NCI-H2196 (cell line): ENCODE results near the gene HOXB4.

Source experiments
- DNase-seq: peaks from one replicate; lab custom pipeline; 2025; ENCODE audit not compliant: unreplicated experiment; lab: John Stamatoyannopoulos, UW

The HOXB4 gene

DNA sequence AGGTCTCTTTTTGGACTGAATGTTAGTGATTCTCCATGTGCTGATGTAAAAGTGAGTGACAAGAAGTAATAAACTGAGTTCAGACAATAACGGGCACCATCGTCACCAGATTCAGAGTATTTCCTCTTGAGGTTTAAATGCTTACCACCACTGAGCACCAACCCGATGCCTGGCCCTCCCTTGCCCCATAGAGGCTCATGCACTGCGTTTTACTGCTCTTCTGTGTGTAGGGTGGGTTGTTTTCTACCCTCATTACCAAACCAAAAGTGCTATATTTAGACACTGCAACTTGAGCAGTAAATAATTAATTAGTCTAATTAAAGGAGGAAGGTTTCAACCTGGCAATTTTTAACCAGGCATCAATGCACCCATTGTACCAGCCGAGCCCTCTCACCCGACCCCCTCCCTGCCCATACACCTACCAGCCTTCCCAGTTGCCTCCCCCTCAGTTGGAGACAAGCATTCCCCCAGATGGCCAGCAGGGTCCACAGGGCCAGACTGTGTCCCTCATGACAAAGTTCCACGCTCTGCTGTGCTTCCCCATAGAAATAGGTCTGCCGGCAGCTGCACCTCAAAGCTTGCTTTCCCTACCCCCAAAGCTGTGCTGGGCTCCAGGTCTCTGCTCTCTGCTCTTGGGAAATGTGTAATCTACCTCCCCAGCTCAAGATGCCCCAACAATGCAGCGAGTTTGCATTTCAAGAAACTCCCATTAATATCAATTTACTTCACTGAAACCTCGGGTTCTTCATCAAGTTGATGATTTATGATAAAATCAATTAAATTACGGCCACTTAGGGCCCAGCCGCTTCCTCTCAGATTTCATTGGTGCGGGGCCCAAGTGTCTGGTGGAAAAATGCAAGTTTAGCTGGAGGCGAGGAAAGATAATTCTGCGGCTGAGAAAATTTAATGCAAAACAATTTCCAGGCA lies 16.0 kb downstream of the HOXB4 start:
- DNase-seq, result no peak

DNA sequence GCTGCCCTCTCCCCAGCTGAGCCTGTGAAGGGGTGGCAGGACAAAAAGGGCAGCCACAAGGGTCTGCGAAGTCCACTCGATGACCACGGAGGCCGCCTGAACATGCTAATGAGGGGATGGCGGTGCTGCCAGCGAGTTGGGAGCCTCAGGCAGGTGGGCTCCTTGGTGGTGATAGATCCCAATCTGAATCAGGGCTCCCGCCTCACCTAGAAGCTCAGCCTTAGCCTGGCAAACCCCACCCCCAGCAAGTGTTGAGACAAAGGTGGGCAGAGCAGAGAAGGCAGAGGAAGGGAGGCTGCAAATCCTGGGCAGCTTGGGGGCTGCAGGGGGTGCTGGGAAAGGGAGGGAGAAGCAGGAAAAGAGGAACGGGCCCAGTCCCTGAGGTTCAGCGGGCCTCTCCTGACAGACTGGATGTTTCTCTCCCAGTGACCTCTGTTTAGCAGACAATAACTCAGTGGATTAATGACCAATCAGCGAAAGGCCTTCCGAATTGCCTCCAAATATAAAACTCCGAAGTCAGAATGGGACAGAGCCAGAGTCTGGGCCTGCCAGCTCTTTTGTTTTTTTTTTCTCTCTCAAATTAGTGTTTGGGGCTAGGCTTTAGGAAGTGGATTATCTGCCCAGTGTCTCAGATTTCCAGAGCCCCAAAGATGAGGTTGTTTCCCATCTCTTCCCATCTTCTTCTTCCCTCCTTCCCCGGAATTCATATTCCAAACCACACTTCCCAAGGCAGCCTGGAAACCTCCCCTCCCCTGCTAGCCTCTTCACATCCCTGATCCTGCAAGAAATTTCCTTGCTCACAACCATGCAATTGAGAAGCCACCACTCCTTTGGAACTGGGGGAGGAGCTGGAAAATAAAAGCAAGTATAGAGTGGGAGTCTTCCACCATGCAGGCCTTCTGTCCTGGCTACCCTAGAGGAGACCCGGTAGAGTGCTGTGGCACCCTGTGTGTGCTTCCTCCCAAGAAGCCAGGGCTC lies 18.0 kb downstream of the HOXB4 start:
- DNase-seq, result no peak

DNA sequence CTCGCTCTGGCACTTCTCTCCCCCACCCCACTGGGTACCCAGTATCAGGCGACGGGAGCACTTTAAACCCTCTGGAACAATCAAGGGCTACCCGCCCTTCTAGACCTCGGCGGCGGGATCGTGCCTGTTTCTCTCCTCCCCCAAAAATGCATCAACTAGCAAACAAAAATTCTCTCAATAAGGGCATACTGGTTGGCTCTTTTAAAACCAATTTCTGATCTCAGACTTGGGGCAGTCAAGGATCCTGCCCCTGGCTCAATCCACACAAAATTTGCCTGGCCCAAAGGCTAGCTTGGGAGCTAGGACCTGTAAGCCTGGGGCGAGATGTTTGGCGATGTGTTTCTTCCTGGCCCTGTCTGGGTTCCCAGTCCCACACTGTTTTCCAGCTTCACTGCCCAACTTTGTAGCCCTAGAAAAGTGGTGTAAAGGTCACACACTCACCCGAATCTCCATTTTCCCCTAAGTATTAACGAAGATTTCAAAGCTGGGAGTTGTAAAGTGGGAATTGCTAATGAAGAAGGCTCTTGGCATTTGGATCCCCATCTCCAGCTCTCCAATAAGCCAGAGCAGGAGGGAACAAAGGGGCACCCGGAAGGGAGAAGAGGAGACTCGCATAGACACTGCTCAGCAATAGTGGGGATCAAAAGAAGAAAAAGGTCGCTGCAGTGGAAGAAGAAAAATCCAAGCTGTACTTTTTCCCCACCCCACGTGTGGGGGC lies 18.9 kb downstream of the HOXB4 start:
- DNase-seq, result no peak

DNA sequence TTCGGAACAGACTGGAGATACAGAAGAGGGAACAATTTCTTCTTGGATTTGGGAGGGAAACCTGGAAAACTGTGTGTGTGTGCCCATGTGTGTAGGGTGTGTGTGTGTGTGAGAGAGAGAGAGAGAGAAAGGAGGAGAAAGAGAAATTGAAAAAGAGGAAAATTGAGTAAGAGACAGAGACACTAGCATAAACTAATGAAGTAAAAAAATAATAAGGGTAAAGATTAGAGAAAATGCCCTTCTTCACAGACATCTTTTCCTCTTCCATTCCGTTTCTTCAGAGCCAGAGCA lies 19.4 kb downstream of the HOXB4 start:
- DNase-seq, result no peak

DNA sequence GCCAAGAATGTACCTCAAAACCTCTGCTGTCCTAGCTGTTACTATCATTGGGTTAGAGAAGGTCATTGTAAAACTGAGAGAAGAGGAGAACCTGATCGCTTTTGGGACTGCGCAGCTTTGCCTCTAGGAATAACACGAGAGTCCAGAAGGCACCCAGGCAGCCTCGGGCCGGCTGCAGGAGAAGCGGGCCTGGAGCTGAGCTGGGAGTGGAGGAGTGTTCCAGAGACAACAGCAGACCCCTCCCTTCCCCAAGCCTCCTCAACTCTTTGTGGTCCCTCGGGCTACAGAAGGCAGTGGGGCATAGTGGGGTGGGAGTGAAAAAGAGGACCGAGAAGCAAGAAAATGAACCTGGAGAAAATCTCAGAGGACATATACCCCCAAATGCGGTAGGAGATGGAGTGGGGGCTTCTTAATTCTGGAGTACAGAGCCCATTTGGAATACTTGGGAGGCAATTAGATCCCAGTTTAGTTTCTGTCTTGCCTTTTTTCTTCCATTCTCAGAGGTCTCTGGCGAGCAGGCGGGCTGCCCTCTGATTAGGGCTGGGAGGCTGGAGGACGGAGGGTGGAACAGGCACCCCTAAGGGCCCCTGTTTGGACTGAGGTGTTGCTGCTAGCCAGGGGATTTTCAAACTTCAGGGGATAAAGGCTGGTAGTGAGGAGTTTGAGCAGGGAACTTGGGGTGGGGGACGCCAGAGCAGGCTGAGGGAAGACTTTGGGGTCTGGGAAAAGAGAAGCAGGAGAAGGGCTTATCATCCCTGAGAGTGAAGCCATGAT lies 19.9 kb downstream of the HOXB4 start:
- DNase-seq, result no peak

DNA sequence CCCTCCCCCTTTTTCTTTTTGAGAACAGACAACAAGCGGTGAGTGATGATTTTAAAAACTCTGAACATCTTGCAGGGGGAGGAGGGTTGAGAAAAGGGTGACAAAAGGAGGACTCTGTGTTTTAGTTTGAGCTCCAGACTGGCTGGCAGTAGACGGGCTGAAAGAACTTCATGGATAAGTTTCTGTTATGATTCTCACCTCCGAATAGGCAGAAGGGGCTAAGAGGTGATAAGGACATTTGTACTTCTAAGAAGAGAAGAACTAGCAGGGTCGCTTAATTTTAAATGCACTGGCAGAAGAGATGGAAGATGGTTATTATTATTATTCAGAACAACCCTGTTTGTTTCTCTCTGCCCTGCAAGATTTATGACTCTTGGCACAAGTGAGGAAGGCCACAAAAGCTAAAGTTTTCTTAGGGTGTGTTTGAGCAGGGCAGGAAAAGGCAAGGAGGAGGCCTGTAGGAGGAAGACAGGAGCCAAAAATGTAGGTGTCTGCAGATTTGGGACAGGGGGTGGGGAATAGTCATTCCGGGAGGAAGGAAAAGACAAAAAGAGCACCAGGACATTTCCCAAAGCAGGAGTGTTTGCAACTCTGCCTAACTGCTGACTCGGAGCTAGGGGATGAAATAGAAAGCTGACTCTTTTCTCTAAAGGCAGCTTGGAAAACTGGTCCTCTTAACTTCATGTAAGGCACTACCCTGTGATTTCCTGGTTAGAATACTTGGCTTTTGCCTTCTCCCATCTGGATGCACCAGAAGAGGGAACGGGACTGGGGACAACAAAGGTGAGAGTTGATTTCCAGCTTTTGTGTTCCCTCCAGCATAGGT lies 21.4 kb downstream of the HOXB4 start:
- no peak for DNase-seq

DNA sequence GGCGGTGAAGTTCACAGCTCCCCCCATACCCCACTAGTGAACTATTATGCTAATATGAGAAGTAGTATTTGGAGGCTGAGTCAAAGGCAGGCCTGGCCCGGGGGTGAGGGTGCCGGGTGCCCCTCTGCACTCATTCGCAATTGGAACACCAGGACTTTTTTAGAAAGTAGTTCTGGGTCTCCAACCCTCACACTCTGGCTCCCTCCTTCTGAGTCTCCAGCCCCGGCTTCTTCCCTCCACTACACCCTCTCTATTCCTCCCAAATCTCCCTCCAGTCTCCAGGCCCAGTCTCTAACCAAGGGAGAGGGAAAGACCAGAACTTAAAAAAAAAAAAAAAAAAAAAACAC lies 21.9 kb downstream of the HOXB4 start:
- no peak for DNase-seq

DNA sequence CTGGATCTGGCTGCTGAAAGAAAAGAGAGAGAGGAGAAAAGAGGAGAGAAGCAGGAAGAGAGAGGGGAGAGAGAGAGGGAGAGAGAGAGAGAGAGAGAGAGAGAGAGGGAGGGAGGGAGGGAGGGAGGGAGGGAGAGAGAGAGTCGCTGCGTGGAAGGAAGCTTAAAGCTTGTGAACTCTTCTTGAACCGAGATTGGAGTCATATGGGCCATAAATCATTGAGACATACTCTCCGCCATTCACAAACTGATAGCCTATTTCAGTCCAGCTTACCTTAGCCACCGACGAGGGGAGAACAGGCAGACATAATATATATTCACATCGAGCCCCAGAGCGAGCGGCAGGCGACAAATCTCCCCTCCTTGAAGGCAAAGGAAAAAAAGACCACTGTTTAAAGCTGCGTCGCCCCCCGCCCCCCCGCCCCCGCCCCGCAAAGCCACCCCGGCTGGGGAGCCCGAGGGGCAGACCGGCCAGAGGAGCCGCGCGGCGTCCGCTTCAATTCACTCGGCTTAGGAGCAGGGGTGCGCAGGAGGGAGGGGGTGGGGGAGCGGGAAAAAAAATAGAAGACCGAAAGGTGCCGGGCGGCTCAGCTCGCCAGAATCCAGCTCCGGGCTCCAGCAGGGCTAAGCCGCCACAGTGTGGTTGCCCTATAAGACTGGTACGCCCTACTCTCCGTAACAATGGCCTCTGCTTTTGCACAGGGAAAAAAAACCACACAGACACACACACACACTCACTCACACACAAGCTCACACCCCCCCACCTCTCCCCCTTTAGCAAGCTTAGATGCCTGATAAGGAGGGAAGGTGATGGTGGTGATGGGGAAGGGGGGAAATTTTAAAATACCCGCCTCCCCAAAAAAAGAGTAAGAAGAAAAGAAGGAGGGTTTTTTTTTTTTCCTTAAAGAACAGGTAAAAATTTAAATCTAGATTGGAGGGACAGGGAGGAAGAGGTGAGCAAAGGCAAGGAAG lies 22.6 kb downstream of the HOXB4 start:
- no peak for DNase-seq

DNA sequence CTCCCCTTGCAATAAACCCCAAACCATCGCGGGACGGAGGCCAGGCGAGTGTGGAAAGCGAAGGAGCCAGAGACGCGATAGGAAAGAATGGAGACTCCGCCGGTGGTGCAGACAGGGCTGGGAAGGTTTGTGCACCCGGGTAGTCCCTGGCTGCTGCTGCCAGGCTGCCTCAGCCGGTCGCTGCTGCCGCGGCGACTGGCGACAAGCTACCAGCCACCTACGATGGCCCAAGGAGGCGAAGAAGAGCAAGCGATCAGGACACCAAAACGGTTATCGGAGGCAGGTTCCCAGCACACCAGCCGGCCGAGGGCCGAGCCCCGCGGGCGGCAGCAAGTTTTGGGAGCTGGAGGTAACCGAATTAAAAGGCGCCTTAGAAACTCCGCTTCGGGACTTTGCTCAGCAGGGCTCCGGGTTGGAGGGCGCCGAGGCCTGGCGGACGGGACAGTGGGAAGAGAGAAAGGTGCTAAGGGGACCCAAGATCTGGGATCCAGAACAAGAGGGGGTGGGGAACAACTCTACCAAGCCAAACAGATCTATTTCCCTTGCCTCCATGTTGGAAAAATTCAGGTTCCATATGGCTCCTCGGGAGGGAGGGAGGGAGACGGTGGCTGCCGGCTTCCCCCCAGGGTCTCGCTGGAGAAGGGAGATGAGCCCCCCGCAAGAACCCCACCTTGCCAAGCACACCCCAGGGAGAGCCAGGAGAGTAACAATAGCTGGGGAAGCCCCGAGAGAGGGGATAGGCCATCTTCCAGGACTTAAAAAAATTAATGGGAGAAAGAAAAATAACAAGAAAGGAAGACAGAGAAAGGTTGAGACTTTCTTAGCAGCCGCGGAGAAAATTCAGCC lies 23.5 kb downstream of the HOXB4 start:
- no peak for DNase-seq

DNA sequence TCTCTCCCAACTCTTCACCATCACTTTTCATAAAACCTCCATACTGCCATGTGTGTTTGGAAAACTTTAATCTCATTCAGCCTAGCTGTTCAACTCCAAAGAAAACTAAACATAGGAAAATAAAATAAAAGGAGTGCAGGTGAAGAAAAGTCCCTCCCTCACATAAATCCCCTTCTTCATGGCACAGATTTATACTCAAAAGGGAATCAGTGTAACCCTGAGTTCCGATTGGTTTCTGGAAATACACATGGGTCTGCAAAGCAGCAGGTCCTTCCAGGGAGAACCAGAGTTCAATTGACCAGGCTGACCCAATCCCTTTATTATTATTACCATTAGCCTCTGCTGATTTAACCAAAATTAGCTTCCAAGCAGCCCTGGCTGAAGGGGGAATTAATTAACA lies 24.3 kb downstream of the HOXB4 start:
- no peak for DNase-seq

DNA sequence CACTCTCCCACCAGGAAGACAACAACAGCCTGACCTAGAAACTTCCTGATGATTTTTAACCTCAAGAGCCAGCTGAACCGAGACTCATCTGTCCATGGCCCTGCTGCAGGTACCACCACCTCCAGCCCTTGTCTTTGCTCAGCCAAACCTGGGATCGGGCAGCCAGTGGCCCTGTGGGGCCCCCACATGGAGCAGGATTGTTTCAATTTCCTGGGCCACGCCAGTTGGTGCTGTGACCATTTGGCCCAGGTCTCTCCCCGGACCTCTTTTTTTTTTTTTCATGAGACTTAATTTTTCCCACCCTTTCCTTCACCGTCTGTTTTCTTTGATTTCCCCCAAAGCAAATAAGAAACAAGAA lies 25.0 kb downstream of the HOXB4 start:
- DNase-seq, result no peak

DNA sequence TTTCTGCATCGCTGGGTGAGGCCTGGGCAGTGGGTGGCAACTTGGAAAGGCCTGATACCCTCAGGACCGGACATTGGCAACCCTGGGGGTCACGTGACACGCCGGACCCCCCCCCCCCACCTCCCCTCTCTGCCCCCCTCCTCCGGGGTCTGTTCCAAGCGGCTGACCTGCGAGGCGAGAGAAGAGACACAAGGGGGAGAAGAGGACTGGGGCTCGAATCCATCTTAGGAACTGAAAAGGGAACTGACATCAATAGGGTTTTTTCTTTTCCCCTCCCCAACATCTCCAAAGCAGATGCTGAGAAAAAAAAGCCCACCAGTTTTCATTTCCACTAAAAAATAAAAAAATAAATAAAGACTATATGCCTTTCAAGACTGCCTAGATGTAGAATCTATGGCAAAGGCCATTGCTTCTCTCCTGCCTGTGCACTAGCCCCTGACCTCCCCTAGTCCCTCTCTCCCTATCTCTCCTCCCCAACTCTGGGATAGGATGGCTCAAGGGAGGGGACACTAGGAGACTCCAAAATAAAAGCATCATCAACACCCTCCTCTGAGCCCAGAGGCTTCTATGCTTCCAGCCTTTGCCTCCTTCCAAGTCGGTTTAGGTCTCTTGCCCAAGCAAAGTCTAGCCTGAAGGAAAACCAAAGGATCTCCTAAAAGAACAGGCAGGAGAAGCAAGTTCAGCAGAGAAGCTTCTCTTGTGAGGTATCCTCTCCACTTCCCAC lies 25.5 kb downstream of the HOXB4 start:
- DNase-seq, result no peak

DNA sequence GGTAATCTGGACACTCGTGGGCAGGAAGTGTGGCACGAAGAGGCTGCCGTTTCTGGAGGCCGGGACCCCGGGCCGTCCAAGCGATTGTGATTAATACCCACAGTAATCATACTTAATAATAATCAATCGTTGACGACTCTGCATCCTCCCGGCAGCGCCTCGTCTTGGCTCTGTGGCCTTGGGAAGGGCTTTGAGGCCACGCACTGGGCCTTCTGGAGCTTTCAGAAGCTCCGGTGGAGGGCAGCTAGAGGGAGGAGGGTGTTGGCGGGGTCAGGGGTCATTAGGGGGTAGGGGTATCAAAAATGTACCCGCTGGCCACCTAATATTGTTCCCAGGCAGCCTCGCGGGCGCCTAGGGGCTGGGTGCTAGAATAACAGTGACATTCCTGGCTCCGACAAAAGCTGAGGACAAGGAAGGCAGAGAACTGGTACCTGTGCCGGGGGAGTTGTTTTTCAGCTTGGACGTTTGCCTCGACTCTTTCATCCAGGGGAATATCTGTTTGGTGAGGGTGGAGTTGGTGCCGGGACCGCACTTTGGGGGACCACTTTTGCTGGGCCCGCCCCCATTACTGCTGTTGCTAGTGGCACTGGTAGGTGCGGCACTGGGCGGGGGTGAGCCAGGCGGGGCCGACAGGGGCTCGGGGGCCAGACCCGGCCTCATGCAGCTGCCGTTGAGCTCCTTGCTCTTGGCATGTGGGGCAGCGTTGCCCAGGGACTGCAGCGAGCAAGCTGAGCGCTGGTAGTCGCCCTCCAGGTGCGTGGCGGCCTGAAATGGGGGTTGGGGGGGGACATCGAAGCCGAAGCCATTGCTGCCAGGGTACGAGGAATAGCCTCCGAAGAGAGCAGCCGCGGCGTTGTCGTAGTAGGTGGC lies 26.3 kb downstream of the HOXB4 start:
- no peak for DNase-seq

DNA sequence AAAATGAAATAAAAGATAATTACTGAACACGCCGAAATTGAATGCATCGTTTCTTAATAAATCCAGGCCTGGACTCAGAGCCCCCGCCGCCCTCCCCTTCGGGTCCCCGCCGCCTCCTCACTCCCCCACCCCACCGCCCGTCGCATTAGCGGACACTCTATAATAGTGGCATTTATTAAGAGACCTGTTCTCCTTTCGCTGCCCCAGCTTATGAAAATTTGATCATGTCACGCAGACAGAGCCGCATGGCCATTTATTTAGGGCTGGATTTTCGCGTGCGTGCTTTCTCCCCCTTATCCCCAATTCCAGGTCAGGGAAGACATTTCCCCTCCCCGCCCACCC lies 27.0 kb downstream of the HOXB4 start:
- no peak for DNase-seq

DNA sequence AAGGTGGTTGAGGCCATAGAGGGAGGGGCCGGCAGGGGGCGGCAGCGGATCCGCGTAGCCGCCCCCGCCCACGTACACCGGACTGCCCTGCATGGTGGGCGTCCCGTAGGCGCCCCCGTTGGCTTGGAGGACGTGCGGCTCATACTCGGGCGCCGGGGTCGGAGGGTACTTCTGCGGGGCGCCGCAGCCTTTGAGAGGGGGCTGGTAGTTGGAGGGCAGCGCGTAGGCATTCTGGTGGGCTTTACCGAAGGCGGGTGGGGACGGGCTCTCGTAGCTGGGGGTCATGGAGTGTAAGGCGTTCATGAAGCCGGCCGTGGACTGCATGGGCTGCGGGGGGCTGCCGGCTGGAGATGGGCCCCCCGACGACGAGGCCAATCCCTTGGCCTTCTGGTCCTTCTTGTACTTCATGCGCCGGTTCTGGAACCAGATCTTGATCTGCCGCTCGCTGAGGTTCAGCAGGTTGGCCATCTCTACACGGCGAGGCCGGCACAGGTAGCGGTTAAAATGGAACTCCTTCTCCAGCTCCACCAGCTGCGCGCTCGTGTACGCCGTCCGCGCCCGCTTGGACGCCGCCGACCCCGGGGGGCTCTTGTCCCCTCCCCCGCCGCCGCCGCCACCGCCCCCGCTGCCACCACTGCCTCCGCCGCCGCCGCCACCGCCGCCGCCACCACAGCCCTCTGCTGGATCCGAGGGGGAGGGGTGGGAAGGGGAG lies 27.5 kb downstream of the HOXB4 start:
- DNase-seq, result no peak
